H1 (cell line): Measurements from ENCODE around the gene GTF2H1. TPM values are rescaled to one million over a fixed set of nuclear protein-coding genes. Genes with fewer than 3 reads are reported as not detected.

Experiments
- SIRT6 ChIP-seq: IDR thresholded peaks from one replicate; pipeline ENCODE4 v1.7.1; 2012; ENCODE audit warnings: low read length, inconsistent platforms
- polyA plus RNA-seq, 7 experiments: library from polyadenylated mRNA; depleted of rRNA in 3 of 7; stranded (reverse) in 5 of 7; unstranded in 2 of 7; fragments of >200 nt in 5 of 7; fragments of 200-250 nt in 2 of 7; gene quantifications; 1 replicate in 5 of 7; 2 replicates in 1 of 7; 4 replicates in 1 of 7; pipeline versions ENCODE4 v1.2.1 to v1.2.3, GENCODE V29; 2011 to 2013; ENCODE audit warnings: missing spikeins in 2 of 7, mixed read lengths in 2 of 7
- total RNA-seq: library from RNA; stranded (reverse); fragmentation: NEBNext Ultra II Directional; extraction: Animal tissue kit (Norgen Biotek cat#: 25700); gene quantifications from 2 replicates; pipeline ENCODE4 v1.2.1, GENCODE V29; 2021

The GTF2H1 gene
- total and polyA plus RNA-seq, 2 of the 8 experiments (the other 6 are each of a cell fraction or from before 2014, with no cell fraction given), result 9.1 to 26.3 TPM

- TF ChIP-seq SIRT6, result no peak
These were observed 73.6 kb downstream of the GTF2H1 start (continued) for GRCh38 chr11:18395735-18396504.
